HG03521 (cell line): Measurements from ENCODE around the gene SORL1-AS1.
"Not testable (repeated sequence)": the region's sequence is repeated elsewhere in the genome, so short reads cannot be mapped to it uniquely, and the experiment has no call there.

Experiments used
- ATAC-seq: cut with Tn5 transposase; IDR thresholded peaks from one replicate; pipeline ENCODE4 v1.9.1; 2021; ENCODE audit warnings: mild to moderate bottlenecking, moderate library complexity; ENCODE audit not compliant: unreplicated experiment

Gene SORL1-AS1

DNA sequence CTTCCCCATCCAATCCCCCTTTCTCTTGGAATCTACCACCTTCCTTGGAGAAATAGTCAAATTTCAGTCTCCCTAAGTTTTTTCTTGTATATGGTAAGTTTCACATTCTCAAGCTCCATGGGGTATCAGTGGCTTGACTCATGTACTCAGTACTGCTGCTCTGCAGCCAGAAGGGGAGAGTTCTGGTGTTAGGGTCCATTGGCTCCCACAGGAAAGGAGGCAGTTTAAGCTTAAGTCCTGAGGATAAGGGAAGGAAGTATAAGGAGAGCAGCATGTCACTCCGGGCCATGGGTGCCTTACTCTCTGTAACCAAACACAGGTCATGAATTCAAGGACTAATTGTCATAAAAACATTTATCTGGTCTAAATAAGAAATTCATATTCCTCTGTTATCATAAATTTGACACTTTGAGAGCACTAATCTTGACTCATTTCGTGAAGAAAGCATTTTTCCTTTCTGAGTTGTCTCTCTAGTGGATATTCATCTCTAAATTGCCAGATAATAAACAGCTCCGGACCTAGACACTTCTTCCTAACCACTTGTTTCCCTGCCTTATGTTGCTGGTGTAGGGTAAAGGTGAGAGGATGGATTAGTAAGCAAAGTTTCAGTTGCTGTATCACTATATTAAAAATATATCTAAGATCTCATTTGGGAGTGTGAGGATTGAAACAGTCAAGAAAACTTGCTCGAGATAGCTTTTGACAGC is 20.8 kb downstream of the SORL1-AS1 start:
- ATAC-seq: no peak

DNA sequence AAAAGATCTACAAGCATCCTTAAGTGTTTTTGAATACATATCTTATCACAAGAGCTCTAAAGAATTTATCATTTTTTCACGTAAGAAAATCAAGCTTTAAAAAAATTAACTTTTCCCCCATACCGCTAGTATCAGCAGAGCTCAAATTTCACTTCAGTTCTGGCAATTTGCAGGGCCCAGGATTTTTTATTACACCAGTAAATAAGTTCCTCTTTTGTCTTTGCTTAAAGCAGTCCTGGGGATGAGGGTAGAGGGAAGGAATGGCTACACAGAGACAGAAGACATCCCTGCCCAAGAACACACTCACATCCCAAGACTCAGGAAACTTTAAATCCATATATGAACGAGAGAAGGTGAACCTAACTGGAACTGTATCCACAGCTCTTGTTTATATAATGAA is 23.2 kb downstream of the SORL1-AS1 start:
- no peak for ATAC-seq

DNA sequence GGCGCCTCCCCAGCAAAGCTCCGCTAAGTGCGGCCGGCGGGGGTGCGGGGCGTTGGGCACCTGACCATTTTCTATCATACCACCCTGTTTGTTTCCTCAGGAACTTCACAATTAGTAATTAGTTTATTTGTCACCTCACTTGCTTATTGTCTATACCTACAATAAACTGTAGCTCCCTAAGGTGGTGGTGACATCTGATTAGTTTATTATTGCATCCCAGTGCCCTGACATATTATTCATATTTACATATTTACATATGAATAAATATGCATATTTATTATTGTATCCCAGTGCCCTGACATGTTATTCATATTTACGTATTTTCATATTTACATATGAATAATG is 25.4 kb downstream of the SORL1-AS1 start:
- ATAC-seq: no peak

DNA sequence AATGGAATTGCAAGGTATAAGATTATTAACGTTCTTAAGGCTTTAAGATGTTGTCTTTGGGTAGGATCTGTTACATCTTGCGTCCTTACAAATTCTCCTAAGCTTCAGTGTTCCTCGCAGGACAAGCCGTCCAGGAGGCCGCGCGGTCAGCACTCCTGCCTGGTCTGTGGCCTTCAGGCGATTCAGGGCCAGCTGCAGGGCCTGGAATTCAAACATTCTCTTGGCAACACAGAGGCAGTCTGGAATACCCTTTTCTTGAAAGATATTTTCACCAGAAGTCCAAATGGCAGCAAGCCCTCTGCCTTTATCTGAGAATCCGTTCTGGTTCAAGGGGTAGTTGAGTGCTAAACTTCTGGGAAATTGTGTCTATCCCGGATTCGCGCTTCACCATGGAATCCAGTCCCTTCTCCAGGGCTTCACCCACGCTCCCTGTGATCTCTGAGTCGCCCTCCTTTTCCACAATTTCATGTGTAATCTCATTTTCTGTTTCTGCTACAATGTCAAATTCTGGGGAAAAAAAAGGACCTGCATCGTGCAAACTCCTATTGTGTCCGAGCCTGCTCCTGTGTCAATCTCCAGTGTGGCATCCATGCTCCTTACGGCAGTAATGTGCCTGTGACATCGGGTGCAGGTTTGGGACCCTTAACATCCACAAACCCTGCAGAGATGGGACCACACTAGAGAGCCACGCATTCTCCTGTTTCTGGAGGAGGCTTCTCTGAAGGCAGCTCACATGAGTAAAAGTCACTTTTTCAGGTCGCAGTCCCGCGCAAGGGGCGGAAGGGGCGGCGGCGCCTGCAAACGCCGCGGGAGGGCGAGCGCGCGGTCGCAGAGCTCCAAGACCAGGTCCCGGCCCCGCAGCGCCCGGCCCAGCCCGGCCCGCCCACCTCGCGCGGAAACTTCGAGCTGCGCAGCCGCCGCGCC is 26.0 kb downstream of the SORL1-AS1 start:
- ATAC-seq: no peak

DNA sequence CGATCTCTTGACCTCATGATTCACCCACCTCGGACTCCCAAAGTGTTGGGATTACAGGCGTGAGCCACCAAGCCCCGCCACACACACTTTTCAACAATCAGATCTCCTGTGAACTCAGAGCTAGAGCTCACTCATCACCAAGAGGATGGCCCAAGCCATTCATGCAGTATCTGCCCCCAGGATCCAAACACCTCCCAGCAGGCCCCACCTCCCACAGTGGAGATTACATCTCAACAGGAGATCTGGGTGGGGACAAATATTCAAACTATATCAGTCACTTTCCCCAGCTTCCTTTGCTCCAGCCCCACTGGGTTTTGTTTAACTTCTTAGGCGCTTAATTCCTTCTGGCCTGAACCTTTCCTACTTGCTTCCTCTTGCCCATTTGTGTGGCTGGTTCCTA is 26.9 kb downstream of the SORL1-AS1 start:
- ATAC-seq: no peak

DNA sequence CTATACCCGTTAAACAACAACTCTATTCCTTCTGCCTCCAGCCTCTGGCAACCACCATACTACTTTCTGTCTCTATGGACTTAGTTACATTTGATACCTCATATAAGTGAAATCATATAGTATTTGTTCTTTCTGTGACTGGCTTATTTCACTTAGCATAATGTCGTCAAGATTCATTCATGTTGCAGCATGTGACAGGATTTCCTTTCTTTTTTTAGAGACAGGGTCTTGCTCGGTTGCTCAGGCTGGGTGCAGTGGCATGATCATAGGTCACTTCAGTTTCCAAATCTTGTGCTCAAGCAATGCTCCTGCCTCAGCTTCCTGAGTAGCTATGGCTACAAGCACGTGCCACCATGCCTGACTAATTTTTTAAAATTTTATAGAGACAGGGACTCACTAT is 30.1 kb downstream of the SORL1-AS1 start:
- ATAC-seq: no peak

DNA sequence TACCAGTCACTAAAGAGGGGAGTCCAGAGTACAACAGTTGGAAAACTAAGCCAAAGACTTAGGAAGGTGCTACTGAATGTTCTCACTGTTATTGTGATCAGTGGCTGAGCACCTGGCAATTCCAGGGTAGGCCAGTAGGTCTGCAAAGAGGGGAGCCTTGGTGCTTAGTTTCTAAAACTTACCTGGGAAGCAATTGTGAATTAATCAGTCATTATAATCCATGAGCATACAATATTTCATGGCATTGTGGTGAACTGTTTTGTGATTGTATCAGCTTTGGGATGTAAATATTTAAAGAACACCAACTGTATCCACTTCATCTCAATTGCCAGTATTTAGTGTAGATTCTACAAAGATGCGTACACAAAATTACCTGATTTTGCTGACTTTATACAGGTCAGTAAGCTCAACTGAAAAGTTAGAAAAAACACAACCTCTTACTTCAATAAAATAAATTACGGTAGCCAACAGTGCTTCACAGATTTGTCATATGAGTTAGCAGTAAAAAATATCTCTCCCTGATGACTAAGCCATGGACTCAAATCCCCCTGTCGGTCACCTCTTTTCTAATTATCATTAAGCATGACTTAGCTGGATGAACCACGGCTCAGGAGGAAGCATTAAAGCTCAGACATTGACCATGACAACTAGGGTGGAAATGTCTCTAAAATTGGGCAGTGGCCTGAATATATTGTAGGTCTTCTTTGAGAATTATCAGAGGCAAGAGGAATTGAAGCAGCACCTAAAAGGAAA is 31.4 kb downstream of the SORL1-AS1 start:
- ATAC-seq: no peak

DNA sequence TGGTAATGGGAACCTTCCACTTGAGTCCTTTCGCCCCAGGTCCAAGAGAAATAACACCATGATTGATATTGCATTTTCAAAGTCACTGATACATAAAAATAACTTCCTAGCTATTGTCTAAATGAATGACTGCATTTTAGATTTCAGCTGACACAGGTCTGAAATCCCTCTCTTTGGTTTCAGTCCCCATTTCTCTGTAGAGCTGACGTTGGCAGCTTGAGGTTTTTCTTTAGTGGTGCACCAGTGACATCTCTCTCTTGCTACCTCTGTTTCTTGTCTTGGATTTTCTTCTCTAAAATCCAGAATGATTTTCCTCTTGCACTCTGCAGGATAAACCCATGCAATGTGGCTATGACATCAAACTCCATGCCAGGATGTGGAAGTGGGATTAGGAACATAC is 32.4 kb downstream of the SORL1-AS1 start:
- no peak for ATAC-seq

DNA sequence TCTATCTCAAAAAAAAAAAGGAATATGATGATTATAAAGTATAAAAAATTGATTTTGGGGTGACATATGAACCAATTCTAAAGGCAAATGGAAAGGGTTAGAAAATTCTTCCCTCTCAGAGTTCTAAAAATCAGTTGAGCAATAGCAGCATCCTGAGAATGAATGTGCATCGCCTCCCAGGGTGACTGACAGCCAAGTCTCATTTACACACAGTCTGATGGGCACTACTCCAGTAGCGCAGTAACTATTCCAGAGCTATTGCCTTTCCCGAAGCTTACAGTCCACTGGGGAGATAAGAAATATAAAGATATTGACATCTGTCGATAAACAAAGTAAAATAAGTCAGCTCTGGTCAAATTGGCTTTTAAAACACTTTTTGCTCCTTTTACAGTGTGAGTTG is 32.9 kb downstream of the SORL1-AS1 start:
- ATAC-seq: no peak

DNA sequence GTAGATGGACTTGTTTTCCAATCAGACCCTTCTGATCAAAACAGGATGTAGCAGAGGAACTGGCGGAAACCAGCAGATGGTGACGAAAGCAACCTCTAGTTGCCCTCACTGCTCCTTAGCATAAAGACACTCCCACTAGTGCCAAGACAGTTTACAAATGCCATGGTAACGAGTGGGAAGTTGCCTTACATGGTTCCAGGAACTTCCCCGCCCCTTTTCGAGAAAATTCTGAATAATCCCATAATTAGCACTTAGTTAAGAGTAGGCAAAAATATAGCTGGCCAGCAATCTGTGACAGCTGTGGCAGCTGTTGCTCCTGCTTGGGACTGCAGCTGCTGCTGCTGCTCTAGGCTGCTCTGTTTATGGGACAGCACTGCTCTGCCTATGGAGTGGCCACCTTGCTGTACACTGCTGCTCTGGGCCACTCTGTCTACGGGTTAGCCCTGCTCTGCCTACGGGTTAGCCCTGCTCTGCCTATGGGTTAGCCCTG is 34.1 kb downstream of the SORL1-AS1 start:
- peak; percentile 43 for ATAC-seq

DNA sequence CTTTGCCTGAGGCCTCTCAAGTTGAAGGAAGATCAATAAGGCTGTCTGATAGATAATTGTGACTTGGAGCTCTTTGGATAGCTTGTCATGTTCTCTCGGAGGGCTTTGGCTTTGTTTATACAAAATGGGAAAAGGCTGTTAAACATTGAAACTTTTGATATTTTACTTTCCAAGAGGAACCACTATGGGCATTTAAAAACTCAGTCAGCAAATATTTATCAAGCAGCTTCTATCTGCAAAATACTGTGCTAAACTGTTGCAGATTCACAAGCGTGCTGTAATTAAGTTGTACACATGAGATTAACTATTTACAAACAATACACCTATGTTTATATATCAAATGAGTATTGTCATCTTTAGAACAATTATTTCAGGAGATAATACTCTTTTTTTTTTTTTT is 35.2 kb downstream of the SORL1-AS1 start:
- no peak for ATAC-seq

DNA sequence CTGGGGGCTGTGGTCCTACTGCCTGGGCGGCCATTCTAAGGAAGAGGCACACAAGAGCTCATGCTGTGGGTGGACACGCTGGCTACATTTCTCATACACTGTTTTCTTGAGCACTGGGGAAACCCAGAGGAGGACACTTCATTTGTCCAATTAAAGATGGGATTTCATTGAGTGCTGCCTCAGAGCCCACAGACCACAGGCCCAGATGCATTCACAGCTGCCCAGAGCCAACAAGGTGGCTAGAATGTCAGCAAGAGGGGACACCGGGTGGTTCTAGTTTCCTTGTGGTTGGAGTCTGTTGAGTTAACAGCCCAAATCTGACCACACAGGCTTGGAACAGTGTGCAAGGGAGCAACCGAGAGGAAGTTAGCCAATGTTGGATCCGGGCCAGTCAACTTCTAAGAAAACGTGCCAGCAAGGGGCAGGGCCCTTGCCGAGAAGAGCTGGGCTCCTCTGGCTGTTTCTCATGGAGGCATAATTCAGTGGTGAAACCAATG is 35.7 kb downstream of the SORL1-AS1 start:
- ATAC-seq: peak; percentile 52

DNA sequence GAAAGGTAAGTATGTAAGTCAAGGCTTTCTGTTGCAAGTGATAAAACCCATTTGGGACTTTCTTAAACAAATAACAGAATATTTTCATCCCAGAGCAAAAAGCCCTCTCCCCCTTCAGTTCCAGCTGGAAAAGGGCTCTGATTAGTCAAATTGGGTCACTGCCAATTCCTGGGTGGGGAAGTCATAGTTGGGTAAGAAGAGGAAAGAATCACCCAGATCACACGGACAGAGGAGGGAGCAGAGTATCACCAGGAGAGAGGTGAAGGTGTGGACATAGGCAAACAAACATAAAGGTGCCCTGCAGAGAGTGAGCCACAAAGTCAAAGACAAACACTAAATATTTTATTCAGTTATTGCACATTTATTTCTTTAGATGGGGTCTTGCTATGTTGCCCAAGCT is 36.9 kb downstream of the SORL1-AS1 start:
- ATAC-seq: no peak

DNA sequence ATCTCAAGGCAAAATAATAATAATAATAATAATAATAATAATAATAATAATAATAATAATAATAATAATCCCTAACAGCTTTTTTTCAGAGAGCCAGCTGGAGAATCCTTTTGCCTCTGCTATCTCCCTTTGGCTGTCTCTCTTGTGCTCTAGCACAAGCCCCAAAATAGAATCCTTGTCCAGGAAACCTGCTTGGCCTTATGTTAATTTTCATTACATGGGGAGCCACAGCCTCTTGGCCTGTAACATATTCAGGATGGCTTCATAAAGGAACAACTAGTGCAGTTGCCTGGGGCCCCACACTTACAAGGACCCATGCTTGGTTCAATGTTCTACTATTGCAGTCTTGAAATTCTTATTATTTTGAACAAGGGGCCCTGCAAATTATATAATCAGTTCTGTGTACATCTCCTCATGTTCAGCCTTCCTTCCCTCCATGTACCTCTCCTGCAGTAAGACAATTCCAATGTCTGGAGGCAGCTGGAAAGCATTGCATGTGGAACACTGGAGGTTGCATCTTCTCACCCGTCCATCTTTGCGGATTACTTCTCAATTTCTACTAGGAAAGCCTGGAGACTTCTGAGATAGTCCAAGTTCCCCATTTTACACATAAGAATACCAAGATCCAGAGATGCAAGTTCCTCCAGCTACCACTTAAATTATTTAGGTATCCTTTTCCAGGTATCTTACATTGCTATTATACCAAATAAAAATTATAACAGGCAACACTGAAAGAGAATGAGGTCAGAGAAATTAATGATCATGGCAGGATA is 38.4 kb downstream of the SORL1-AS1 start:
- no peak for ATAC-seq

DNA sequence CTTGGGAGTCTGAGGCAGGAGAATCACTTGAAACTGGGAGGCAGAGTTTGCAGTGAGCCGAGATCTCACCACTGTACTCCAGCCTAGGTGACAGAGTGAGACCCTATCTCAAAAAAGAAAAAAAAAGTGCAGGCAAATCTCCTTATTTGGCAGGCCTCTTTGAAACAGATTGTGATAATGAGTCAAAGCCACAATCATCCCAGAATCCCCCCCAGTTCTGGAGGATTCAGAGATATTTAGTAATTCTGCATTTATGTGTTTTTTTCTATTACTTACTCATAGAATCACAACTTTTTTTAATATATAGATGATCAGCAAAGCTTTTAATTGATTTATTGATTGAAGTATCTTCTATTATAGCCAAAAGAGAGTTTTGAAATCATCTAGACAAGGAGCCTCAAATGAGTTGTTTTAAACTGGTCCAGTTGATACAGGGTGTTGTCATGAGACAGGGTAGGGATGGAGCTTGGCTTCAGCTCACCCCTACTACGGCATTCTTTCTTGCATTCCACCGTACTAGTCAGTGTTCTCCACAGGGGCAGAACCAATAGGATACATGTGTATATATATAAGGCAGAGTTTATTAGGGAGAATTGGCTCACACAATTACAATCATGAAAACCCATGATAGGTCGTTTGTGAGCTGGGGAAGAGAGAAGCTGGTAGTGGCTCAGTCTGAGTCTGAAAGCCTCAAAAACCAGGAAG is 39.9 kb downstream of the SORL1-AS1 start:
- ATAC-seq: no peak

DNA sequence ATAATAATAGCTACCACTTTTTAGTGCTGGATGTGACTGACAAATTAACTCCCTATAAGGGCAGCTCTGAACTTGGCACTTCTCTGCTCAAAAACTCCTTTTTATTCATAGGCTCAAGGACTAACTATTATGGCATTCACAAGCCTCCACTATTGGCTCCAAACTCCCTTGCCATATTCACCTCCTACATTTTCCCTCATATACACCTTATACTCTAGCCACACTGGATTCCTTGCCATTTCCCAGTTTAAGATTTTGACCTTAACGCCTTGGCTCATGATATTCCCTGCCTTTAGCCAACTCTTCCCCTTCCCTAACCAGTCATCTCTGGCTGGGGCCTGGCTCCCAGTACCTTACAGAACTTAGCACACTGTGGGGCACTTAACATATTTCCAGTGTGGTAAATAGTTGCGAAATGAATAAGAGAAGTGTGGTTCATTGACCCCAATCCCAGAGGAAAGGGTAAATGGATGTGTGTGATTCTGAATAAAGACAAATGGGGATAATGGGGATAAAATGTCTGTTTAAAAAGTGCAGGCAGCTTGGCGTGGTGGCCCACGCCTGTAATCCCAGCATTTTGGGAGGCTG is 40.7 kb downstream of the SORL1-AS1 start:
- ATAC-seq: no peak

DNA sequence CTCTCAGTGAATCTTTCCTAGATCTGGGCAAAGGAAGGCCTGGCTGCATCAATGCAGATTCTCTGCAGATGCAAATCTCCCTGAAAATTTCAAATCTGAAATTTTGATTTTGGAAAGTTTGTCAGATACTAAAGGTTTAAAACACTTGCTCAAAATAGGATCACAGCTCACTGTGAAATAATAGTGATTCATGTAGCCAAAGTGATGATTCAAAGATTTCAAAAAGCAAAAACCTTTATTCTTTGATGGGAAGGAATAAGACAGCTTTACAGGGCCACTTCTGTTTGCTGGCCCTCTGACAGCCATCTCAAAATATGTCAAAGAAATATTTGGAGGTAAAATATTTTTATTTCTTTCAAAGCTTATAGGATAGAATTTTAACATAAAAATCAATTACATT is 41.4 kb downstream of the SORL1-AS1 start:
- ATAC-seq: not testable (repeated sequence)

DNA sequence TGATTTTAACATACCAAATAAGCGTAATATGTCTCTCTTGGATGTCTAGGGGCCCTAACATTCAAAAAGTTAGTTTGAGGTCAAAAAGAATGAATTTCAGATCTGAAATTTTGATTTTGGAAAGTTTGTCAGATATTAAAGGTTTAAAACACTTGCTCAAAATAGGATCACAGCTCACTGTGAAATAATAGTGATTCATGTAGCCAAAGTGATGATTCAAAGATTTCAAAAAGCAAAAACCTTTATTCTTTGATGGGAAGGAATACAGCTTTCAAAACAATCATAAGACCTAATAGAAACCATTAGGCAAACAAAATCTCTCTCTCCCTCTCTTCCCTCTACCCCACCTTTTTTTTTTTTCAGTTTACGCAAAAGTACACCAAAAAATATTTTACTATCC is 42.7 kb downstream of the SORL1-AS1 start:
- not testable (repeated sequence) for ATAC-seq

DNA sequence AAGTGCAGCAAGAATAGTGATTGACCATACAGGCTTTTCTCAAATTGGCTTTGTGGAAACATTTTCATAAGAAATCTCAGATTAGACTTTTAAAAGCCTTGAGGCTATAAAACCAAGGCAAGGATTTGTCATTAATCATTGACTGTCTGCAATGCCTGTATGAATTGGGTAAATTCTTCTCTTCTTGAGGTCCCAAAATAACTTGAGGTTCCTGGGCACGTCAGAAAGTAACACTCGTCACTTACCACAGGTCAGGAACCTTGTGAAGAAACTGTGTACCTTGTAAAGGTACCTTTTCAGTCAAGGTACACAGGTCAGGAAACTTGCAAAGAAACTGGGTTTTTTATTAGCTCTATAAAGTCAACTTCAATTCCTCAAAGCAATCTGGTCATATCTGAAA is 43.9 kb downstream of the SORL1-AS1 start:
- no peak for ATAC-seq

DNA sequence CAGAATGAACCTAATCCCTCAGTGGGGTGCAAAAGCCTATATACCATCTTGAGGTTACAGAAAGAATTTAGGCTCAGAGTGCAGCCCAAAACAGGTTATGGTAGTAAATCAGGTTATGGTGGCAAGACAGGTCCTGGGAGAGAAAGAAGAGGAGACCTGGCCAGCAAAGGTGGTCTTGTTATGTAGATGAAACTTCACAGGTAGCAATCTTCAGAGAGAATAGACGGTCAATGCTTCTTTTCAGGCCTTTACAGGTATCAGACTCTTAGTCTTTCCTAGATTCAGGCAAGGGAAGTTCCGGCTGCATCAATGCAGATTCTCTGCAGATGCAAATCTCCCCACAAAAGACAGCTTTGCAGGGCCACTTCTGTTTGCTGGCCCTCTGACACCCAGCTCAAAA is 46.5 kb downstream of the SORL1-AS1 start:
- no peak for ATAC-seq
